ENCODE results near the gene FLT1.

Gene FLT1

DNA sequence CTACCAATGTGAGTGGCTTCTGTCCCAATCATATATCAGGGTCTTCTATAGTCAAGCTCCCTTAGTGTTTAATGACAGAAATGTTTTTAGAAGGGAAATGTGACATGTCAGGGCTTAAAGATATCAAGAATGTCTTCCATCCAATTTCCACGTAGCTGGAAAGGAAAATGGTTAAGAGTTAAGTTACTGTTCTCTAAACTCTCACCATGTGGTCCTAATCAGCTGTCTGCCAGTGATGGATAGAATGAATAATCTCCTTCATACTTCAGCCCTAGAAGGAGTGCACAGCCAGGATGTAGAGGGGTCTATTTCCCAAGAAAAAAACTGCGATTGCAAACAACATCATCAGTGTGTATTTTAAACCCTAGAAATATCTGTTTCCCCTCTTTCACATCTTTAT is 36.3 kb downstream of the FLT1 start:
- no peak for DNase-seq (ENCODE audit: low read depth)

DNA sequence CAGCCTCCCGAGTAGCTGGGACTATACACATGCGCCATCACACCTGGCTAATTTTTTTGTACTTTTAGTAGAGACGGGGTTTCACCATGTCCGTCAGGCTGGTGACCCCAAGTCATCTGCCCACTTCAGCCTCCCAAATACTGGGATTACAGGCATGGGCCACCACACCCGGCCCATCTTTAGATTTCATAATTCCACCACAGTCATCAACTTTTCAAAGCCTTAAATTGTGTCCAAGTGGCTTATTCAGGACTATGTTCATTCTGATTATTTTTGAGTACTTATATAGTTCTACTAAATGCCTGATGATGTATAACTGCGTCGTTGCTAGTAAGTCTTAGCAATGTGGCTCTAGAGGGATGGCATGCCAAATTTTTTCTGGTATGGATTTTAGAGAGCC is 36.9 kb downstream of the FLT1 start:
- no peak for DNase-seq (ENCODE audit: low read depth)

DNA sequence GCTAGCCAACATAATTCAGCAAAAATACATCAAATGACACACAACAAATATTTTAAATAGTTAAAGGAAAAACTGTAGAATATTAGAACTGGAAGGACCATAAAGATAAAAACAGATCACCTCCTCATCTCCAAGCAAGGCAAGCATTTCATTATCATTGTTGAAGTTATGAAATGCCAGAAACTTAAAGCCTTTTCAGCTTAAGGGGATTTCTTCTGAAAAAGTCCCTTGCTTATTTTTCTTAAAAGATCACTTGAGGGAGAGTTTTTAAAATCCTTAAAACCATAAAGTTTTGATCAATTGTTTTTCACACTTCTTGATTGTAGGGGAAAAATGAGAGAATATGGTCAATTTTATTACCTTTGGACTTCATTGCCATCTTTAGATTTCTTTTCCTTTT is 37.4 kb downstream of the FLT1 start:
- no peak for DNase-seq (ENCODE audit: low read depth)

DNA sequence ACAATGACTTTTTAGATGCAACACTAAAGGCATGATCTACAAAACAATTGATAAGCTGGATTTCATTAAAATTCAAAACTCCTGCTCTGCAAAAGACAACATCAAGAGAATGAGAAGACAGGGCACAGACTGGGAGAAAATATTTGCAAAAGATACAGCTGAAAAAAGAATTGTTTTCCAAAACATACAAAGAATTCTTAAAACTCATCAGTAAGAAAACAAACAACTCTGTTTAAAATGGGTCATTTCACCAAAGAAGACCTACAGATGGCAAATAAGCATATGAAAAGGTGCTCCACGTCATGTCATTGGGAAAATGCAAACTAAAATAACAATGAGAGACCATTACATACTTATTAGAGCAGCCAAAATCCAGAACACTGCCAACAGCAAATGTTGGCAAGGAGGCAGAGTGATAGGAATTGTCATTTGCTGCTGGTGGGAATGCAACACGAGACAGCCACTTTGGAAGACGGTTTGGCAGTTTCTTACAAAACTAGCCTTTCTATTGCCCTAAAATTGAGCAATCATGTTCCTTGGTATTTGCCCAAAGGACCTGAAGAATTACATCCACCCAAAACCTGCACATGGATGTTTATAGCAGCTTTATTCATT is 39.2 kb downstream of the FLT1 start:
- DNase-seq (ENCODE audit: low read depth) = no peak

DNA sequence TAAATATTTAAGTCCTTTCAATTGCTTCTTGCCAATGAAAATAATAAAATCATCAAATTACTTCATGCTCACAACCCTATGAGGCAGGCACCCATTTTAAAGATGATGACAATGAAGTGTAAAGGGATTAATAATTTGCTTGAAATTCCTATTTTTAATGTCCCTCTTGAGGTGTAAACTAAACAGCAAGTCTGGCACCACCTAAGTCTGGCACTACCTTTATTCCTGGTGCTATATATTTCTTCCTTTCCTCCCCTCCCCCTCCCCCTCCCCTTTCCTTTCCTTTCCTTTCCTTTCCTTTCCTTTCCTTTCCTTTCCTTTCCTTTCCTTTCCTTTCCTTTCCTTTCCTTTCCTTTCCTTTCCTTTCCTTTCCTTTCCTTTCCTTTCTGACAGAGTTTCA is 42.2 kb downstream of the FLT1 start:
- no peak for DNase-seq (ENCODE audit: low read depth)

DNA sequence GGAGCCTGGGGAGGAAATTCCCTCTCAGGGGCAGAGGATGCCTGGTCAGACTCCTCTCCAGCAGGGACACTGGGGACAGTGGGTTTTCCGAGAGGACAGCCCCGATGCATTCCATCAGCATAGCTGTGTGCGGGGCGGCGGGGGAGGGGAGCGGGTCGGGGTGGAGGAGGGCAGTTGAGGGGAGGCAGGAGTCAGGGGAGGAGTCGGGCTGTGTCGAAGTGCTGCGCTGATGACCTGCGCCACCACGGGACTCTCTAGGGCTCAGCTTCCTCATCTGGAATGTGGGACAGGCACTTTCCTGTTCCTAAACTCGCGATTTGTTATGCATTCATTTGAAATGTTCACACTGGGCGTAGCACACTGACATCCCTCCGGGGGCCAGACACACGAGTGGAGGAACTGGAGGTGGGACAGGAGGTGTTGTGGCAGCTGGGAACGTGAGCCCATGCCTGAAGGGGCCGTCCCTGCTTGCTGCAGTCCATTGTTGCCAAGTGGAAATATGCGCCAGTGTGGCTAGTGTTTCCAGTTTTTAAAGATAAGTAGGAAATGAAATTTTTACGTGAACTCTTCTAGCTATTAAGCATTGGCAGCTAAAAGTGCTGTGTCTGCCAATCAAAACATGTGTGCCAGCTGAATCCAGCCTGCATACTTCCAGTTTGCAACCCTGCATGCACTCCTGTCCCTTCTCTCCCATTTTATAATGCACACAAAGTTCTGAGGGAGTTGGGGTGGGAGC is 43.3 kb downstream of the FLT1 start:
- DNase-seq (ENCODE audit: low read depth) = no peak

DNA sequence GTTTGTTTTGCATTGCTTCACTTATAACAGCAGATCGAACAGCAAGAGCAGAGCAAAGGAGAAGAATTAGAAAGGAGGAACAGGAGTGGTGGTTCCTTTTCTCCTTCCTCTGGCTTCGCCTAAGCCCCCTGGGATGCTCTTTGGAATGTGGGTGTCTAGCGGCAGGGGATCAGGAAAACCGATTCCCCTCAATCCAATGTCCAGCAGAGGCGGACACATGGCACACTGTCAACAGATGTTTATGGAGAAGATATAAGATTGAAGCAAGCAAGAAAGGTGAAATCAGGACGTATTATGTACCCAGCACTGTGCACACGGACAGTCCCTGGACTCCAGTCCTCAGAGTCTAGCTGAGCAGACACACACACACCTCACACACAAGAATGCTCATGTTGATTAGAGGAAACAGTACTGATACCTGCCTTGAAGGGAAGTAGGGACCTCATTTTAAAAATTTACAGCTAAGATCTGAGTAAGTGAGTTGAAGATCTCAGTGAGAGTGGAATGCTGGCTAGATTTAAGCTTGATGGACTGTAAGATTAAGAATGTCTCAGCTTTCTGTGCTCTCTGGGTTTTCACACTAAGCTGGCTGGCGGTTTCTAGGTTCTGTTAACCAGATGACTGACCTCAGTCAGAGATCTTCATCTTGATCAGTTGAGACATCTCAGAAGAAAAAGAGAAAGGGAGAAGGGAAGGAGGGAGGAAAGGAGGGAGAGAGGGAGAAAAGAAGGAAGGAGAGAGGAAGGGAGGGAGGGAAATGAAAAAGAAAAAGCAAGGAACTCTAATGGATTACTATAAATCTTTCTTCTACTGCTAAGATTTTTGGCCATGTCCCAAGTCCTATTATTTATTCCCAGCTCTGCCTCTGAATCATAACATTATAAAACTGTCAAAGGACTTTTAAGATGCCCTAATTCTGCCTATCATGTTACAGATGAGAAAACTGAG is 44.8 kb downstream of the FLT1 start:
- DNase-seq (ENCODE audit: low read depth) = no peak

DNA sequence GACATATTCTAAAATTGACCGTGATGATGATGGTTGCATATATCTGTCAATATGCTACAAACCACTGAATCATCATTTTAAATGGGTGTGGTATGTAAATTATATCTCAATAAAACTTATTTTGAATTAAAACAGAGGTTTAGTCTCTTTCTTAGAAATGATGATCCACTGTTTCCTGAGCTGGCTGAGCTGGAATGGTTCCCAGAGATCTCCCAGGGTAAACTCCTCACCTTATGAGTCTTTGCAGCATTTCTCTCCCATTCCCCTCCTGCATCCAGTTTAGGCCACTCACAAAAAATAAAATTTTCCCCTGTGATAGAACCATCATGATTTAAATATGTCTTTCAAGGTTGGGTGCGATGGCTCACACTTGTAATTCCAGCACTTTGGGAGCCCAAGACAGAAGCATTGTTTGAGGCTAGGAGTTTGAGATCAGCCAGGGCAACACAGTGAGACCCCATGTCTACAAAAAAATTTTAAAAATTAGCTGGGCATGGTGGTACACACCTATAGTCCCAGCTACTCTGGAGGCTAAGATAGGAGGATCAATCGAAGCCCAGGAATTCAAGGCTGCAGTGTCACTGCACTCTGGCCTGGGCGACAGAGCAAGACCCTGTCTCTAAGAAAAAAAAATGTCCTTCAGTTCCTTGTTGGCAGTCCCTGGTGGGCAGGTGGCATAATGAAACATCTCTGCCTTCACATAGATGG is 46.1 kb downstream of the FLT1 start:
- no peak for DNase-seq (ENCODE audit: low read depth)

DNA sequence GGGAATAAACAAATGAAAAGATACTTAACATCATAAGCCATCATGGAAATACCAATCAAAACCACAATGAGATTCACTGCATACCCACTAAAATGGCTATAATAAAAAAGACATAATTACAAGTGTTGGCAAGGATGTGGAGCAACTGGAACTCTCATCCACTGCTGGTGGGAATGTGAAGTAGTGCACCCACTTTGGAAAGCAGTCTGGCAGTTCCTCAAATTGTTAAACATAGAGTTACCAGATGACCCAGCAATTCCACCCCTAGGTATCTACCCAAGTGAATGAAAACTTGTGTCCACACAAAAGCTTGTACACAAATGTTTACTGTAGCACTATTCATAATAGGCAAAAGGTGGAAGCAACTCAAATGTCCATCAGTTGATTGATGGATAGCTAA is 46.9 kb downstream of the FLT1 start:
- no peak for DNase-seq (ENCODE audit: low read depth)

DNA sequence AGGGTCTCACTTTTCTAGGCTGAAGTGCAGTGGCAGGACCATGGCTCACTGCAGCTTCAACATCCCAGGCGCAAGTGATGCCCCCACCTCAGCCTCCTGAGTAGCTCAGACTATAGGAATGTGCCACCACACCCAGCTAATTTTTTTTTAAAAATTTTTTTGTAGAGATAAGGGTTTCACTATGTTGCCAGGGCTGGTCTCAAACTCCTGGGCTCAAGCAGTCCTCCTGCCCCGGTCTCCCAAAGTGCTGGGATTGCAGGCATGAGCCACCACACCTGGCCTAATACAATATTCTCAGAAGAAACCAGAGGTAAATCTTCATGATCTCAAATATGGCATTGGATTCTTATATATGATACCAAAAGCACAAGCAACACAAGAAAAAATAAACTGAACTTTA is 47.7 kb downstream of the FLT1 start:
- DNase-seq (ENCODE audit: low read depth) = no peak

DNA sequence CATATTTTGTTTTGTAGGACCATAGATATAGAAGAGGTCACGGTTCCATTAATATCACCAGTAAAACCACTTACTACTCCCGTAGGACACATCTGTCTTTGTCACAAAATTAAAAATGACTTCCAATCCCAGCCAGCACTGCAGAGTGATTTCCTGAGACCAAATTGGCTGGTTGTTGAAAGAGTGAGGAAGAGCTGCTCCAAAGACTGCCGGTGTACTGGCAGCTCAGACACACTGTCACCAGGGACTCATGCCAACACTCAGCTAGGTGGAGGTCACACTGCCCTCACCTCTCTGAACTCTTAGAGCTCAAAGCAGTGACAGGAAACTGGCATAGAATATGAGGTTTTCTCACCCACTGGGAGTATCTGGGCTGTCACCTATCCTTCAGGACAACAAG is 52.1 kb downstream of the FLT1 start:
- no peak for DNase-seq (ENCODE audit: low read depth)

DNA sequence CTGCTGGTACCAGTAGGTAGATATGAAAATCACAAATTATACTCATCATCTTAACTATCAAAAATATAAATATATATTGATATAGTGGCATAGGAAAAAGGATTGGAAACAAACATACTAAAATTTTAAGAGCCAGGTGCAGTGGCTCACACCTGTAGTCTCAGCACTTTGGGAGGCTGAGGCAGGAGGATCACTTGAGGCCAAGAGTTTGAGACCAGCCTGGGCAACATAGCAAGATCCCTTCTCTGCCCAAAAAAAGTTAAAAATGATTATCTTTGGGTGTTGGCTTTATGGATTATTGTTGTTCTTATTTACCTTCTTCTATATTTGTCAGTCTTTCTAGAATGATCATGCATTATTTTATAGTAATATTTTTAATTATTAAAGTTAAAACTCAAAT is 53.4 kb downstream of the FLT1 start:
- DNase-seq (ENCODE audit: low read depth) = no peak

DNA sequence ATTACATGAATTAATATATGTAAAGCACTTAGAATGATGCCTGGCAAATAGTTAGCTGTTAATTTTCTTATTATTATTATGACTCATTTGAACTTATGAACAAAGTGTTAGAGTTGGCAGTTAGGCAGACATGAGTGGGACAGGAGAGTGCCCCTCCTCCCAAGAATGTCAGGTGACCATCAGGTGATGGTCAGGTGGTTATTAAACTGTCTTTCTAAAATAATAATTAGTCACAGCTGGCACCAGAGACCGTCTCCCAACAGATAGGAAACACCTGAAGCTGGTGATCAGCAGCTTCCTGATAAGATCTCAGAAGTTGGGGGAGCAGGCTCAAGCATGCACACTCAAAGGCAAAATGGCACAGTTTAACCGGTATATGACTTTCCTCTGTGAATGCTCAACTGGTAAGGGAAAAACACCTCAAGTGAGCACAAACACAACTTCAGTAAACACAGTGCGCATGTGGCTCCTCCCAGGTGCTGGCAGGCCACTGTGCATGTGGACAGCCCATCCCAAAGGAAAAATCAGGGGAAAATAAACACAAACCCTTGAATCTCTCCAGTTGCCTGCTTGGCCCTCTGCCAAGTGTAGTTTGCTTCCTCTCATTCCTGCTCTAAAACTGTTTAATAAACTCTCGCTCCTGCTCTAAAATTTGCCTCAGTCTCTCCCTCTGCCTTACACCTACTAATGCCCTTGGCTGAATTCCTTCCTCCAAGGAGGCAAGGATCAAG is 54.0 kb downstream of the FLT1 start:
- no peak for DNase-seq (ENCODE audit: low read depth)

DNA sequence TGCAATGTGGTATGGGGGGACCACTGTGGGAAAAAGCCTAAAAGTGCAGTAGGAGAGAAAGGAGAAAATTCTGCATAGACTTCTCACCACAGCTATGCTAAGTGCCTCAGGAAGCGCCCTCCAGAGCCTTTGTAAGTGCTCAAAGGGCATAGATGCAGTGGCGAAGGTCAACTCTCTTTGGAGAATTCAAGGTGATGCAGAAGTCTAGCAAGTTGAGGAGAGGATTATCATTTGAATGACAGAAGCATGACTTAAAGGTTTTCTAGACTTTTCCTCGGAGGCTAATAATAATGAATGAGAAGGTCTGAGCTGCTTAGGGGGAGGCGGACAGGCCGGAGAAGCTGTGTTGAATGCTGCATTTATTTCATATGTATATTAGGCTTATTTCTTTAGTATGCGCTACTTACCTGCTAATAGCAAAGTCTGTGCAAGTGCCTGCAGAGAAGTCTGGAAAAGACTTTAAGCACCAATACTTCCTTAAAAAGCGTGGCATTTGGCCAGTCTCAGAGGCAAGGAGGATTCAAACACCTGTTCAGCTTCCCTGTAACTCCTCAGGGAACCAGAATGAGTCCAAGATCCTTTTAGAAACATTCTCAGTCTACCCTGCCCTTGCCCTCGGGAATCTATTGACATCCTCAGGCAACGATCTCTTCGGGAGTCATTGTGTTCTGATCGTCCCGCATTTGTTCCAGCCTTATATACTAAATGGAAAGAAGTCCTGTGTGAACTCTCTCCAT is 56.2 kb downstream of the FLT1 start:
- DNase-seq (ENCODE audit: low read depth) = no peak

DNA sequence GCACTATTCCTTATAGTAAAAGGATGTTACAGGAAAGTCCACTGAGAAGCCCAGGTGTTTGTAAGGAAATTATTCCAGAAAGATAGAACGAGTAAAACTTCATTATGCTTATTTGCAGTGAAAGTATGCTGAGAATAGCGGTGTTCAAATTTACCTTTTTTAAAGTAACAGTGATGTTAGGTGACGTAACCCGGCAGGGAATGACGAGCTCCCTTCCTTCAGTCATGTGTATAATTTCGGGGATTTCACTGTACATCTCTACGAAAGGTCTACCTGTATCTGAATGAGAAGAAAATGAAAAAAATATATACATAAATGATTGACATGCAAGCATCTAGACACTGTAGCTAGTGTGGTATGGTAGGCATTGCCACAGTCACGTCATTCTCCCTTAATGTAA is 56.9 kb downstream of the FLT1 start:
- no peak for DNase-seq (ENCODE audit: low read depth)

DNA sequence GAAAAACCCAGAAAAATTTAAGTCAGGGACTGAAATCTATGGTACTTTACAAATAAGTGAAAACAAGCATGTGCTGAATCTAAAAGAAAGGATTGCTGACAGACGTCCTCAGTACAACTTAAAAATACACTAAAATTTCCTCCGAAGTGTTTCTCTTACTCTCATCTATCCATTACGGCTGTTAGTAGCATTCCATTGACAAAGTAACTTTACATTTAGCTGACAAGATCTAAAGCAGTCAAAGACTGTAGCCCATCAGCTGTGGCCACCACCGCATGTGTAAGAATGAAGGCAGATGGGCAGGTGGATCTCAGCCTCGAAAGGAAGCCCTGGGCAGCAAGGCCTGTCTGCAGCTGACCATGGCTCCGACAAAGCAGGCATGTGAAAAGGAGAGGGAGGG is 59.0 kb downstream of the FLT1 start:
- DNase-seq (ENCODE audit: low read depth) = no peak

DNA sequence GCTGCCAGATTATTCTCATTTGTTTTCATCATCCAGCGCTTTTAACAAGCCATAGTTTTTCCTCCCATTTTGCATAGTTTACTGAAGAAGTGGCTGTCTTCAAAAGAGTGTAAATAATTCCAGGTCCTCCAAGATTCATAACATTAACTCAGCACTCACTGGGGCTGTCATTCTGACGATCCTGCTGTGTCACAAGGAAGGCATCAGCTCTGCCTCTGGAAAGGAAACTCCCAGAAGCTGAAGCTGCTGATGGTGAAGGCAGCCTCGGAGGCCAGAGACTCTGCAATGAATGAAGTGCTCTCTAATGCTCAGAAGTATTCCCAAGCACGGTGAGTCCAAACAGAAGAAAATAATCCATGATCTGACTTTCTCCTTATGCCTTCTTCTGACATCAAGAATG is 60.0 kb downstream of the FLT1 start:
- DNase-seq (ENCODE audit: low read depth) = no peak

DNA sequence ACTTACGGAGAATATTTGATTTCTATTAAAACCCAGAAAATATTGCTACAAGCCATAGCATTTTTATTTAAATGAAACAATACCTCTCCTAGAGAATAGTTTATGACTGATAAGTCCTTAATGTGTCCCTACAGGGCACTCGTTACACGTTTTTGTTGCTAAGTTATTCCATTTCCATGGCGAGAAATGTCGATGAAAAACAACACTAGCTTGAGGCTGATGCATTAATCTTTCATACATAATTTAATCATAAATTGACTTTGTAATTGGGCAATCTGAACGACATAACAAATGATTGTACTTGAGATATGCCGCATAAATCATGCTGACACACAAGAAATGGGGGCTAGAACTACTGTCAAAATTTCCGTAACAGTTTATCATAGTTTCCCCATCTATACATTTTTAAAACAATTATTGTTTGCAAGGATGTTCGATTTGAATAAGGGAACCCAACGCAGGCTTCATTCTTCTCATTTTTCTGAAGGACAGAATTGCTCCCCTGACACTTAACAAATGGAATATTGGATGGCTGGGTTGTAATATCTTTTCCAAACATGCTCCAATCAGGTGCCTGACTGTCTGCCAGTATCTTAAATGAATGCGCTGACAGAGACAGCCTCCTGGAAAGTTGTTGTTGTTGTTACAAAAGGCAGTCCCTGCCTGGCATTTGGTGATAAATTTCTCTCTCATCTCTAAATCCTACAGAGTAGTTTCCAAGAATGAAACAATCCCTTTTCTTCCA is 61.9 kb downstream of the FLT1 start:
- no peak for DNase-seq (ENCODE audit: low read depth)

DNA sequence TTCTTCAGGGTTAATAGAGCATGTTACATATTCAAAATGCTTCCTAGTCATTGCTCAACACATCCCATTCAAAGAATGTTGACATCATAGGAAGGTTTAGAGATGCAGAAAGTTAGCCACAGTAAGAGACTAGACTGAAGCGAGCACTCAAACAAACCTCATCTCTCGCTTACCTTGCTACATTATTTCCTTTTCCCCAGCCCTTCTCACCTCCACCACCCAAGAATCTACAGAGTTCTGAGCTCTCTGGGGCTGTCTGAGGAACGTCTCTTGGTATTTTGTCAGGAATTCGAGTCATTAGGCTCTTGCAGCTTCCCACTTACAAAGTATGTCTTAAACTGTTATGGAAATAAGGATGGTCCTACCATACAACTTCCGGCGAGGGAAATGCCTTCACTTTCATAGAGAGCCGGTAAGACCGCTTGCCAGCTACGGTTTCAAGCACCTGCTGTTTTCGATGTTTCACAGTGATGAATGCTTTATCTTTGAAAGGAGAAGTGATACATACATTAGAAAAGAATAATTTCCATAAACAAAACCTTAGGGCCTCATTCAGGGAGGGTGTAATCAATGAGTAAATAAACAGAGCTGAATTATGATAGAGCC is 65.1 kb downstream of the FLT1 start:
- no peak for DNase-seq (ENCODE audit: low read depth)

DNA sequence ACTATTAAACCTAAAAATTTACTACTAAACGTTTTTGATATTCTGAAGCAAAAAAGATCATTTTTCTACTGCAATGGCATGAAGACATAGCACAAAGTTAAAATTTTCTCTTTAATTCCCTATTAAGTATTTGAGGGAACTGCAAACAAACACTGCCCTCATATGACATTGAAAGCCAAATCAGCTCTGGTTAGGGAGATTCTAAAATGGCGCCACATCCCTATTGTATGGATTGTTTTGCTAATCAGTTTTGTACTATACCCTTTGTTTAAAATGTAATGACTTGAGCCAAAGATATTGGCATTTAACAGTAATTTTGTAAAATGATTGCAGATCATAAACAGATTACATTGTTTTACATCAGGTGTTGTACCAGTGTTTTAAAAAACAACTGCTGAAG is 65.8 kb downstream of the FLT1 start:
- DNase-seq (ENCODE audit: low read depth) = no peak
